ENCODE data around the gene POU6F2.

- TF ChIP-seq CTCF (IDR thresholded peaks at IDR 0.05) (no peak), POLR2AphosphoS5 (IDR thresholded peaks at IDR 0.05) (no peak)
These were observed 12.8 kb upstream of the POU6F2 start for GRCh38 chr7:38964921-38965320.

Data from transverse colon (tissue), 4 donors.